HG02678 (cell line): ENCODE measurements around the gene RBM44.

Experiments used
- ATAC-seq: cut with Tn5 transposase; IDR thresholded peaks from one replicate; pipeline ENCODE4 v1.9.1; 2021; ENCODE audit warnings: mild to moderate bottlenecking, moderate library complexity; ENCODE audit not compliant: unreplicated experiment

RBM44 gene

GRCh38 chr2:237870126-237870525 is 71.5 kb downstream of the RBM44 start:
- no peak for ATAC-seq

DNA sequence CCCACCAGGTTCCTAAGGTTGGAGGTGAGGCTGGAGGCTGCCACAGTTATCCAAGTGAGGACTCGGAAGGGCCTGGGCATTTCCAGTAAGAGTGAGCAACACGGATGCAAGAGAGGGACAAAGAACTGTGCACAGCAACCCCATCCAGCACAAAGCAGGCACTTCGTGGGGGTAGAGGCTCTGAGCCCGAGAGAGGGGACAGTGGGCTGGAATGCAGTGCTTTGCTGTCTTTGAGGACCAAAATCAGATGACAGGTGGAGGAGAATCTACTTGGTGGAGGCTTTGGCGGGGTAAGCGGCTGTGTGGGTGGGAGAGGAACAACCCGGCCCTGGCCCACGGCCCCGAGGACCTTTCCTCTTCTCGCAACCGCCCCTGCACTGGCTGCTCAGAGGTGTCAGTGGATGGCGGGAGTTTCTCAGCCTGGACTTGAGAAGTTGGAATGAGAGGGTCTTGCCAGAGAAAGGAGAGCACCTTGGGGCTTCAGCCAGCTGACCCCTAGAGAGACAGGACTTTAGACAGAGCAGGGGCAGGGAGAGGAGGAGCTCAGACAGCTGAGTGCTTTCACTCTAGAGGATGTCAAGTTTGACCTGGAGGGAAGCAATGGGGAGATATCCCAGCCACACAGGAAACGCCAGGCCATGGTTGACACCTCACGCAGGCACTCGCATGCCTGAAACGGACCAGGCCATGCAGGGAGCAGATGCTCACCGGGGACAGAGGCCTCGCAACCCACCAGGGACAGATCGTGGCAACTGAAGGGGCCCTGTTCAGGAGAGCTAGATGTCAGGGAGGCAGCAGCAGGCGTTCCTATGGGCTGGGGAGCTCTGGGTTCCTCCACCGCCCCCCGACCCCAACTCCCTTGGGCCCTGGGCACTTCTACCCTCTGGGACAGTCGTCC is 72.4 kb downstream of the RBM44 start:
- no peak for ATAC-seq

- no peak for ATAC-seq
Measured at GRCh38 chr2:237872178-237872887, 73.8 kb downstream of the RBM44 start.

DNA sequence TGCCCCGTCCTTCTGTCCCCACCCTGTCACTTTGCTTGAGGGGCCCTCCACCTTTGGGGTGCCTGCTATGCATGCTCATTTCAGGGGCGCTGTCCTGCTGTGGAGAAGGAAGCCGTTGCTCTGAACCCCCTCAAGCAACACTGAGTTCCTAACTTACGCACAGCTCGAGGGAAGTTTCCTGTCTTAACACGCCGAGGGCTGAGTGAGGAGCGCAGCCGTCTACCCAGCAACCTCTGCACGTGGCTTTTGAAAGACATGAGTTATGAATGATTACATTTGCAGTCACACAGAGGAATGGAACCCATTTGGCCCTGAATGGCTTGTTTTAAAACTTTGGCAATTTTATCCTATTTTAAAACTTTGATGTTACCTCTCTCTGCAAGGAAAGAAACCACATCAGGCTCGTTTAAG is 74.8 kb downstream of the RBM44 start:
- ATAC-seq: no peak

DNA sequence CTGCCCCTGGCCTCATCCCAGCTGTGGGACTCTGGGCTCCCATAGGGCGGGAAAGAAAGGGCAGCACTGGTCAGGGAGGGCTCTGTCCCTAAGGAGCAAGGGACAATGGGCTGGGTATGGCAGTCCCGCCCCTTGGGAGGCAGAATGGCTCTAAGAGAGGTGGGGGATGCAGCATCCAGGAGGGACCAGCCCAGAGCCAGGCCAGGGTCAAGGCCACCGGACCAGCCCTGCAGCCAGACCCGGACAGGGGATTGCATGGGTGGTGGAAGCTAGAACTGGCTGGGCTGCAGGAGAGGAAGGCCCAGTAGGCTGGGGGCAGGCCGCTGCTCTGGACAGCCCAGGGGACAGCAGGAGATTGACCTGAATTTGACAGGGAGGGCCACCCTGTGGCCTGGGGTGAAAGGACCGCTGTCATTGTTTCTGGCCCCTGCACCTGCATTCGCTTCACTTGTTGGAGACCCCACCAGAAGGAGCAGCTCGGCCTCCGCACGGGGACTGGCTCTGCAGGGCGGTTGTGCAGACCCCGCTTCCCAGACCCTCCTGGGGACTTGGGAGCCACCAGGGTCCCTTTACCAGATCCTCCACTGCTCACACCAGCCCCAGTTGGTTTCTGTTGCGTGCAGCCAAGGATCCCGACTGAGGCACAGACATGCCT is 75.4 kb downstream of the RBM44 start:
- no peak for ATAC-seq

DNA sequence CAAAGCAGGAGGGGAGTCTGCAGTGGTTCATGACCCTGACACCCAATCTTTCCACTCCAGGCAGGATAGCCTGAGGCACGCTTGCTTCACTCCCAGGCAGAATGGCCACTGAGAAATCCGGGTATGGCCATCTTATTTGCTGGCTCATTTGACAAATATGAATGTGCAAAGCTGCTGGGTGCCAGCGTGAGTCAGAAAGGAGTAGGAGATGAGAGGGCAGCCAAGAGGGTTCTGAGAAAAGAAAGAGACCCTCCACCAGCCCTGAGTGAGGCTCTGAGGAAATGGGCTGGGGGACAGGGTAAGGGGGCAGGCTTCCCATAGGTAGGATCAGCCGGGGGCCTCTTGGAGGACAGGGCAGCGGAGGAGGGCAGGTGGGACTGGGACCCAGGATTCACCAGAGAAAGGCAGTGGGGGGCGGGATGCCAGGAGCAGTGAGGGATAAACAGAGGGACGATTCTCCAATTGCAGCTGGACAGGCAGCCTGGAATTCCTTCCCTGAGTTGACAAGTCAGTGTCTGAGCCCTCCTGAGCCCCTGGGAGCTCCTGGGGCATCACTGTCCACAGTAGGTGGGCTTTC is 76.1 kb downstream of the RBM44 start:
- no peak for ATAC-seq

DNA sequence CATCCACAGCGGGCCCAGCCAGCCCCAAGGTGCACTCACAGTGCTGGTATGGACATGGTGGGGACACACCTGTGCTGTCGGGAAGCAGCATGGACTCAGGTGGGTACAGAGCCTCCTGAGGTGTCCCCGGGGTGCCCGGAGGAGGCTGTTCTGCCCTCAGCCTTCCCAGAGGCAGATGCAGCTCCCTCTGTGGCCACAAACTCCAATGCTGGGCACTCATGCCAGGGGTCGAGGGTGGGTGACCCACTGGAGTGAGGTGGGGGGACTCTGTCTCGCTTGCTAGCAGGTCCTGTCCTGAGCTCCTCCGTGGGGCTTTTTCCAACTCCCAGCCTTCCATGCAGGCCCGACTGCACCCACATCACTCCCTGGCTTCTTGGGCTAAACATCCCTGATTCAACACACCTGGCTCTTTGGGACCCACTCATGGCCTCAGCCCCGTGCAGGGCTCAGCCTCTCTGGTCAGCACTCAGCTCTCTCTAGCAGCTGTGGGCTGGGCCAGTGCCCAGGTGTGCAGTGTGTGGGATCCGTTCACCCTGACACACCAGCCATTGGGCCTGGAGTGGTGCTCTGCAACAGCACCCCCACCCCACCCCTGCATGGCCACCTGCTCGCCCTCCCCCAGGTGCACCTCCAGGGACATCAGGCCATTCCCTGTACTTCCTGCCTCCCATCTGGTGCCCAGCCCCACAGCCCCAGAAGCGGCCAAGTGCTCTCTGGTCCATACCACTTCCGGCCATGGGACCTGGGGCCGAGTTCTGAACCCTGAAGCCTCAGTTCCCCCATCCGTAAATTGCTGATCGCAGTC is 76.9 kb downstream of the RBM44 start:
- no peak for ATAC-seq

- no peak for ATAC-seq
Measured at GRCh38 chr2:237876061-237876526, 77.5 kb downstream of the RBM44 start.

- ATAC-seq: no peak
Measured at GRCh38 chr2:237876532-237876931, 78.0 kb downstream of the RBM44 start.

DNA sequence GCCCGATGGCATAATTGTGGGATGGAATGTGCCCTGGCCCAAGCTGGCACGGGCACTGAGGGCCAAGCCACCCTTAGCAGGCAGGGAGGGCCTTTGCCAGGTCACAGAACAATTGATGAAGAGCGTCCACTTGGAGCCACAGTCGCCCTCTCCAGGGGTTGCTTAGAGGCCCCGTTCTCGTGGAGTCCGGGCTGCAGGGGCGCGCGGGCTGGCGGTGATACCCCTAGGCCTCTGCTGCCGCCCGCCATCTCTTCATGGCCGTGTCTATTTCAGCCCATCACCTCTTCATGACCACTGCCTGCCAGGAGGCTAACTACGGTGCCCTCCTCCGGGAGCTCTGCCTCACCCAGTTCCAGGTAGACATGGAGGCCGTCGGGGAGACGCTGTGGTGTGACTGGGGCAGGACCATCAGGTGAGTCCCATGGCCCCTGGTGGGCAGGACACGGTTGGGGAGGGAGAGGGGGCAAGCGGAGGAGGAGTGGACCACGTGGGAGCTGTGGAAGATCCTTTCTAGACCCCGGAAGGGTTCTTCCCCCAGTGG is 78.4 kb downstream of the RBM44 start:
- ATAC-seq: no peak

- ATAC-seq: no peak
Measured at GRCh38 chr2:237877576-237878307, 79.2 kb downstream of the RBM44 start.

DNA sequence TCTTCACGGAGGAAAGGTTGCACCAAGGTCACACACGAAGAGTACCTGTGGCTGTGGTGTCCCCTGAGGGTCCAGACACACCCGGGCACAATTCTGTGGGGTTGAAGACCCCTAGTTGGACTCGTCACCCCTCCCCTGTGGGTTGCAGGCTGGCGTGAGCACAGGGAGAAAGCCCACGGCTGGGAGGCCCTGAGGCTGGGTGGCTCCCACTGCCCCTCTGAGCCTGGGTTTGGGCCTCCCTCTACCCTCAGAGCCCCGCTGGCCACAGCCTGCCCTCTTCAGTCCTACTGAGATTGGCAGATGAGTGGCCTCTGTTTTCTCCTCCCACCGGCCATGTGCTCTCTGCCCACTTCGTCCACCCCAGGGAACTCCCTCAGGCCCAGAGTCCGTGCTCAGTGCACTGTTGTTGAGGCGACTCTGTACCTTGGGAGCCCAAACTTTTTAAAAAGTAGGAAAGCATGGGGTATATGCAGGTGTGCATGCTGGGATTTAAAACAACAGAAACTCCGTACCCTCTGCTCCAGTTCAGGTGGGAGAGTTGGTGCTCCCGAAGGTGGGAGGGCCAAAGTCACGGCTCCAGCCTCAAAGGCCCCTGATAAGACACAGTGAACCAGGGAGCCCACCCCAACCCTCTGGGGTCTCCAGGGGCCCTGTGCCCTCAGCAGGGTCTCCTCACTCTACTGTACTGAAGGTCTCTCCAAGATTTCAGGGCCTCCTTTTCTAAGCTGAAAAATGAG is 79.9 kb downstream of the RBM44 start:
- ATAC-seq: no peak

GRCh38 chr2:237879058-237879430 is 80.5 kb downstream of the RBM44 start:
- ATAC-seq: no peak

DNA sequence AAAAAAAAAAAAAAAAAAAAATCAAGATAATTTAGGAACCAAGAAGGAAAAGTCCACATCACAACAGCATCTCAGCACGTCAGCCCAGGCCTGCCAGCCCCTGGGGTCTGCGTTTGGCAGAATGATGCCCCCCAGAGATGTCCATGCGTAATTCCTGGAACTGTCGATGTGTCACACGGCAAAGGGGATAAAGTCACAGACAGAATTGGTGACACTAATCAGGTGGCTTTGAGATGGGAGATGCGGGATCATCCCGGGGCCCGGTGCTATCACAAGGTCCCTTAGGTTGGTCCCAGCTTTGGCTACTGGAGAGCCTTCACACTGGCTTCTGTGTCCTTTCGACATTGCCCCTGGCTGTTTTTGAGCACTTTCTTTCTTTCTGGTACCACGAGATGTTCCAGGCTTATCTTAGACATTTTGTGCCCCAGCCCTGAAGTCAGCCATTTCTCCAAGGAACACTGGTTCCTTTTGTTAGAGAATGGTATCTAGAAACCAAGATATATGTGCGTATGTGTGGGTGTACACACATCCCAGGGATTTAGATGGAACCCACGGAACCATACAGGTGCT is 81.5 kb downstream of the RBM44 start:
- ATAC-seq: no peak

GRCh38 chr2:237882510-237883481 is 84.2 kb downstream of the RBM44 start:
- no peak for ATAC-seq

DNA sequence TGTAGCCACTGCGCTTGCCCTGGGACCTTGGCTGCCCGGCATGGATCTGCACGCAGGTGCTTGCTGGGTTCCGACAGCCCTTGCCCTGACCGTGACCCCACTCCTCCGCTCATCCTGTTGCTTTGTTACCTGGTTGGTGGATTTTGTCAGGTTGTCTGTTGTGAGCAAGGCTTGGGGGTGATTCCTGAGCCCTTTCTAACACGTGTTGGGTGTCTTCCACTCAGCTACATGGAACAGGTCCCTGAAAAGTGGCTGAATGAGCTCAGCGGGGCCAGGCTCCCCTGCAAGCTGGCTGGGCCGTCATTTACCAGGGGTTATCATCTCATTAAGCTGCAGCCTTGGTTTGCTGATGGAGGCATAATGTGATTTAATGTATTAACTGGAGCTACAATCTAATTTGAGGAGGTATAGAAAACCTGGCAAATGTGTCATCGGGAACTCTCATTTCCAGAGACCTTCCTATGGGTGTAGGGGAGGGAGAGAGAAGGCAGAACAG is 85.4 kb downstream of the RBM44 start:
- ATAC-seq: no peak

GRCh38 chr2:237884681-237885080 is 86.1 kb downstream of the RBM44 start:
- no peak for ATAC-seq
